SU-DHL-6 (cell line): ENCODE measurements around the gene URGCP.

Experiments
- CTCF ChIP-seq: fragments of 200-600 bp; sonication (generic); IDR thresholded peaks from one replicate; pipeline ENCODE4 v1.5.1; 2017; ENCODE audit warnings: antibody characterized with exemption, mild to moderate bottlenecking, low read length, moderate library complexity; ENCODE audit not compliant: insufficient read depth, poor library complexity, severe bottlenecking
- EZH2phosphoT487 ChIP-seq: fragments of 200-600 bp; sonication (generic), shearing (Covaris generic); conservative IDR thresholded peaks from 2 replicates; pipeline ENCODE4 v1.6.1; 2018; ENCODE audit warnings: mild to moderate bottlenecking, antibody characterized with exemption, low read length, moderate library complexity, mixed read lengths

- no peak for TF ChIP-seq CTCF
- TF ChIP-seq EZH2phosphoT487, result no peak
Measured at GRCh38 chr7:43884617-43885016, 21.8 kb downstream of the URGCP start.
